GM12891 (cell line): ENCODE measurements around the gene PPP1R9B.

Source experiments
- POLR2A ChIP-seq: IDR thresholded peaks from 2 replicates; pipeline ENCODE4 v1.6.1; 2011; ENCODE audit warnings: low read depth, low read length, control low read depth
- POLR2AphosphoS5 ChIP-seq: IDR thresholded peaks from 2 replicates; pipeline ENCODE4 v1.6.1; 2011; ENCODE audit warnings: low read depth, low read length, control low read depth
- SPI1 ChIP-seq: IDR thresholded peaks from 2 replicates; pipeline ENCODE4 v1.6.1; 2011; ENCODE audit warnings: low read depth, low read length, control low read depth
- TAF1 ChIP-seq: IDR thresholded peaks from 2 replicates; pipeline ENCODE4 v1.6.1; 2011; ENCODE audit warnings: low read depth, low read length, control low read depth

- no peak for TF ChIP-seq POLR2A
- TF ChIP-seq POLR2AphosphoS5, result no peak
- no peak for TF ChIP-seq TAF1
- no peak for TF ChIP-seq SPI1
Observed at GRCh38 chr17:50157891-50158290, 7.4 kb upstream of the PPP1R9B start.
